OCI-LY7 (cell line): ENCODE results near the gene PABPC1L.

ENCODE experiments used
- EZH2phosphoT487 ChIP-seq: fragments of 200-600 bp; sonication (generic); IDR thresholded peaks from 2 replicates; pipeline ENCODE4 v1.6.1; 2018; ENCODE audit warnings: low read depth, borderline replicate concordance, mild to moderate bottlenecking, mixed run types, antibody characterized with exemption, low read length, moderate library complexity, mixed read lengths
- TF ChIP-seq, protein P1 (sequence below): fragments of 200-600 bp; sonication (generic); conservative IDR thresholded peaks from 2 replicates; pipeline ENCODE4 v1.5.1; 2014; ENCODE audit warnings: mild to moderate bottlenecking, antibody characterized with exemption, low read length, moderate library complexity, mixed read lengths

DNA sequence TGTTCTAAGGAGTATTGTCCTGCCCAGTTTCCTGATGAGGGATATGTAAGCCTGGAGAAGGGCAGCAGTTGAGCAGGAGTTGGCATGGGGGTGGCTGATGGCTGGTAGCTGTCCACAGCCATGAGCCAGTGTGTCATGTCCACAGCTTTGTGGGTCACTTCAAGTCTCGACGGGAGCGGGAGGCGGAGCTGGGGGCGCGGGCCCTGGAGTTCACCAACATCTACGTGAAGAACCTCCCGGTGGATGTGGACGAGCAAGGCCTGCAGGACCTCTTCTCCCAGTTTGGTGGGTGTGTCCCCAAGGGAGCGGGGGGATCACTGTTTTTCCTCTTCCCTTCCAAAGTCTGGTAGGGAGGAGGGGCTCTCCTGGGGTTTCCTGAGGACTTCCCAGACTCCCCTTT is 8.9 kb downstream of the PABPC1L start:
- no peak for TF ChIP-seq EZH2phosphoT487
- TF ChIP-seq, protein P1, sequence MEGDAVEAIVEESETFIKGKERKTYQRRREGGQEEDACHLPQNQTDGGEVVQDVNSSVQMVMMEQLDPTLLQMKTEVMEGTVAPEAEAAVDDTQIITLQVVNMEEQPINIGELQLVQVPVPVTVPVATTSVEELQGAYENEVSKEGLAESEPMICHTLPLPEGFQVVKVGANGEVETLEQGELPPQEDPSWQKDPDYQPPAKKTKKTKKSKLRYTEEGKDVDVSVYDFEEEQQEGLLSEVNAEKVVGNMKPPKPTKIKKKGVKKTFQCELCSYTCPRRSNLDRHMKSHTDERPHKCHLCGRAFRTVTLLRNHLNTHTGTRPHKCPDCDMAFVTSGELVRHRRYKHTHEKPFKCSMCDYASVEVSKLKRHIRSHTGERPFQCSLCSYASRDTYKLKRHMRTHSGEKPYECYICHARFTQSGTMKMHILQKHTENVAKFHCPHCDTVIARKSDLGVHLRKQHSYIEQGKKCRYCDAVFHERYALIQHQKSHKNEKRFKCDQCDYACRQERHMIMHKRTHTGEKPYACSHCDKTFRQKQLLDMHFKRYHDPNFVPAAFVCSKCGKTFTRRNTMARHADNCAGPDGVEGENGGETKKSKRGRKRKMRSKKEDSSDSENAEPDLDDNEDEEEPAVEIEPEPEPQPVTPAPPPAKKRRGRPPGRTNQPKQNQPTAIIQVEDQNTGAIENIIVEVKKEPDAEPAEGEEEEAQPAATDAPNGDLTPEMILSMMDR: no peak
